GM12872 (cell line): ENCODE measurements around the gene CRB1.

Source experiments
- CTCF ChIP-seq: IDR thresholded peaks from 3 replicates; pipeline ENCODE4 v1.5.1; 2011; ENCODE audit warnings: low read depth, mild to moderate bottlenecking, low read length, moderate library complexity; ENCODE audit not compliant: insufficient read depth

Gene CRB1

GRCh38 chr1:197268012-197268411, at the start of gene CRB1:
Gene CRB1, plus strand, starts transcription at chr1:197268252. Its CDS starts 161 bp downstream, at chr1:197268413.
- TF ChIP-seq CTCF: no peak

GRCh38 chr1:197218857-197219256, 49.2 kb upstream of the CRB1 start:
- TF ChIP-seq CTCF: no peak

DNA sequence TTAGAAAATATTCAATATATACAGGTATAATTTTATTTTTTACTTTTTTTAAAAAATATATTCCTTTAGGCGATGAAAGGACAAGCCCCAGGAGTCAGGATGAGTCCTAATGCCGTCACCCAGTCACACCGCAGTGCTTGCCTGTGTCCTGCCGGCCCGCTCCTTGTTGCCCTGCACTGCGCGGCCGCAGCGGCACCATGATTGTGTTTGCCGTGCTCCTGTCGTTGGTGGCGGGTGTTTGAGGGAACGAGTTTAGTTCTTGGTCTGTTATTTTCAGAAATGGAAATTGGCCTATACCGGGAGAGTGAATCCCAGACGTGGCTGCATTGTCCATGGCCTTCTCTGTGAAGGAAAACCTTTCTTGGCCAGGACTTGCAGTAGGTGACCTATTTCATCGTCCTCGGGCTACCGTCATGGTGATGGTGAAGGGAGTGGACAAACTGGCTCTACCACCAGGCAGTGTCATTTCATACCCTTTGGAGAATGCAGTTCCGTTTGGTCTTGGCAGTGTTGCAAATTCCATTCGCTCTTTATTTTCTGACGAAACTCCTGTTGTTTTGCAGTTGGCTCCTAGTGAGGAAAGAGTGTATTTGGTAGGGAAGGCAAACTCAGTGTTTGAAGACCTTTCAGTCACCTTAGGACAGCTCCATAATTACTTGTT, 45.9 kb upstream of the CRB1 start:
- TF ChIP-seq CTCF: no peak

- no peak for TF ChIP-seq CTCF
Measured at GRCh38 chr1:197222780-197223179, 45.3 kb upstream of the CRB1 start.

- TF ChIP-seq CTCF: no peak
Measured at GRCh38 chr1:197224160-197224559, 43.9 kb upstream of the CRB1 start.

GRCh38 chr1:197225611-197226010, 42.4 kb upstream of the CRB1 start:
- TF ChIP-seq CTCF: no peak

DNA sequence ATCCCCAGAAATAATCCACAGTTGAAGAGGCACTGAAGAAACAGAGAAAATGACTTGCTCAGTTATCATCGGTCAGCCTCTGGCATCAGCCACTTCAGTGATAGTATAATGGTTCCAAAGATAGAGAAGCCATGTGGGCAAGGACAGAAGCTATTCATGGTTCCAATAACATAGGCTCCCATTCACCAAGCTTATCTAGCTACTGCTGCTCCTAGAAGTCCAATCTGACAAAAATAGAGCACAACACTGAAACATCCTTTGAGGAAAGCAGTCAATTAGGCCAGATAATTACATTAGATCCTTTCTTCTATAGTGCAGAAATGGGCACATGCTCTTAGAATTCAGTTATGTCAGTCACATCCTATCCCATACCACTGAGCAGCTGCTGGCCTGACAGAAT, 33.5 kb upstream of the CRB1 start:
- TF ChIP-seq CTCF: no peak

DNA sequence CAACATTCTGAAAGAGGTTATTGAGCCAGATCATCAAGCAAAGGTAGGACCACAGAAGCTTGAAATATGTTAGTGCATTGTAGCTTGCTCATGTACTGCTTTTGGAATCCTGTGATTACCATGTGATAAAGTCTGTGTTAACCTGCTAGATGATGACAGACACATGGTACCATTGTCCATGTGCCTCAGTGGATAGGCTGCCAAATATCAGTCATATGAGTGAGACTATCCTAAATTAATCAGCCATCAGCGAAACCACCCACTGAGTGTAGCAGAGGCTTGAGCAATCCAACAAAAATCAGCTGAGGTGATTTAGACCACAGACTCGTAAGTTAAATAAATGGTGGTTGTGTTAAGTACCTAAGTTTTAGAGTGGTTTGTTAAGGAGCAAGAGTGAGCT, 32.7 kb upstream of the CRB1 start:
- TF ChIP-seq CTCF: no peak
